HG02610 (cell line): ENCODE results near the gene DERL3.

Source experiments
- ATAC-seq: cut with Tn5 transposase; IDR thresholded peaks from one replicate; pipeline ENCODE4 v1.9.1; 2021; ENCODE audit warnings: mild to moderate bottlenecking, moderate library complexity; ENCODE audit not compliant: unreplicated experiment

Gene DERL3

GRCh38 chr22:23833017-23833751 lies 5.6 kb downstream of the DERL3 start:
- ATAC-seq = no peak

- ATAC-seq = no peak
Measured at GRCh38 chr22:23832226-23833016, 6.4 kb downstream of the DERL3 start.

- no peak for ATAC-seq
Measured at GRCh38 chr22:23831781-23832180, 7.0 kb downstream of the DERL3 start.

DNA sequence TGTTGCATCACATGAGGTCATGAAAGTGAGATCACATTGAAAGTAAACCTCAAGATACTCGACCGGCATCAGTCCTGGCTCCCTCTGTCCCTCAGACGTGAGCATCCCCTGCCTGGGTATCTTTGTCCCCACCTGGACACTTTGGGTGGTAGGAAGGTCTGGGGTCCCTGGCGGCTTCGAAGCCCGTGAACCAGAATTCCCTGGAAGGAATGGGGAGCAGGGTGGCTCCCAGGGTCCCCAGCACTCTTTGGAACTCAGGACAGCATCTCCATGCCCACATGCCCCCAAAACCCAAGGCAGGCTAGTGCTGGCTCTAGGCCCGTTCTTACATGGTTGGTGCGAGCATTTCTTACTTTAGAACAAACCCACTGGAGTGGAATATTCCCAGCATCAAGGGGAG lies 7.5 kb downstream of the DERL3 start:
- no peak for ATAC-seq

- no peak for ATAC-seq
Measured at GRCh38 chr22:23829845-23830372, 8.9 kb downstream of the DERL3 start.

DNA sequence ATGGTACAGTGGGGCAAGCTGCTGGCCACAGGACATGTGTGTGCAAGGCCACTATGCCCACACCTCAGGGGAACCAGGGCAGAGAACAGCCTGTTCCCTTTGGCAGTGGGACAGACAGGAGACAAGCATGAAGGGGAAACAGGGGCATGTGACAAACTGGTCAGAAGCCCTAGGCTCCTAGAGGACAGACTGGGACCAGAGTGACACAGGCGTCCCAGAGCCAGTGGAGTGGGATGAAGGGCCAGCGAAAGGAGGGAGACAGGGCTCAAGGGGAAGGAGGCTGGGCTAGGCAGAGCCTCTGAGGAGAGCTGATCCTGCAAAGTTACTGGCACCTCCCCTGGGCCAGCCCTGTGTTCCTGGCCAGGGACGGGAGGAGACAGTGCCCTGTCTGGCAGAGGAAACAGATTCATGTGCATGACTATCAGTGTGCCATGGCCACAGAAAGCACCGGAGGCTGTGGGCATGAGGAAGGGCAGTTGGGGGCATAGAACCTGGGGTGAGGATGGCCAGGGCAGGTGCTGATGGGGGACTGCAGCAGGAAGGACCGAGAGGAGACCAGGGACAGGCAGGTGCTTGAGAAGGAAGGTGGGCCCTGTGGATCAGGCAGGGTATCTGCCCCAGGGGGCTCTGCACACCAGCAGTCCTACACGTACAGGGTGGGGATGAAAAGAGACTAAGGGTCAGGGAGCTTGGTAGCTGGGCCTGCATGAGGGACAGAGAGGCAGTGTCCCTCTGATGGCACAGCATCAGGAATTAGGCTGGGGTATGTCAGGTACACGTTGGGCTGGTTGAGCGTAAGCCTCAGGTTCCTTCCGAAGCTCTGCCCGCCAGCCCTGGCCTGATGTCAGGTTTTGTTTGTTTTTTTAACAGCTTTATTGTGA lies 9.8 kb downstream of the DERL3 start:
- no peak for ATAC-seq

DNA sequence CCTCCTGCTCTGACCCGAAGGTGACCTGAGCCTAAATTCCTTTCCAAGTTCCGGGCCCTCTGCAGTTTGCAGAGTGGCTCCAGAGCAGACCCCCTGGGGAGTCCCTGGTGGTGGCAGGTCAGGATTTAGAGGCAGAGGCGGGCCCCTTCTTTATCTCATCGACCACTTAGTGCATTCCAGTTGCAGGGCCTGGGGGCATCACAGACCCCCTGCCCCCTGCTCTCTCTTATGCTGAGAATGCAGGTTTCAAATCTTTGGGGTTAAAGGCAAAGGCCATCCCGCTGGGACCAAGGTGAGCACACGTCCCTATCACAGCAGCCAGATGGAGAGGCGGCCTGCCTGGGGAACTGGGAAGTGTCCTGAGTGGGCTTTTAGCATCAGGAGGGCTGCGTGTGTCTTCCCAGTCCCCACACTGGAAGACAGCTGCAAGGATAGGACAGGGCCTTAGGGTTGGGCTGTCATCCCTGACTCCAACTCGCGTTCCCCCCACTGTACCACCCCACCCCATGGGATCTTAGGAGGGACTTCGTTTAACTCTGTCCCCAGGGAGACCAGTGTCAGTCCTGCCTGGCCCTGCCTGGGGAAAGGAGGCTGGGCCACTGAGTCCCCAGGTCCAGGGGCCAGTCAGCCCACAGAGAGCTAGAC lies 11.3 kb downstream of the DERL3 start:
- no peak for ATAC-seq

DNA sequence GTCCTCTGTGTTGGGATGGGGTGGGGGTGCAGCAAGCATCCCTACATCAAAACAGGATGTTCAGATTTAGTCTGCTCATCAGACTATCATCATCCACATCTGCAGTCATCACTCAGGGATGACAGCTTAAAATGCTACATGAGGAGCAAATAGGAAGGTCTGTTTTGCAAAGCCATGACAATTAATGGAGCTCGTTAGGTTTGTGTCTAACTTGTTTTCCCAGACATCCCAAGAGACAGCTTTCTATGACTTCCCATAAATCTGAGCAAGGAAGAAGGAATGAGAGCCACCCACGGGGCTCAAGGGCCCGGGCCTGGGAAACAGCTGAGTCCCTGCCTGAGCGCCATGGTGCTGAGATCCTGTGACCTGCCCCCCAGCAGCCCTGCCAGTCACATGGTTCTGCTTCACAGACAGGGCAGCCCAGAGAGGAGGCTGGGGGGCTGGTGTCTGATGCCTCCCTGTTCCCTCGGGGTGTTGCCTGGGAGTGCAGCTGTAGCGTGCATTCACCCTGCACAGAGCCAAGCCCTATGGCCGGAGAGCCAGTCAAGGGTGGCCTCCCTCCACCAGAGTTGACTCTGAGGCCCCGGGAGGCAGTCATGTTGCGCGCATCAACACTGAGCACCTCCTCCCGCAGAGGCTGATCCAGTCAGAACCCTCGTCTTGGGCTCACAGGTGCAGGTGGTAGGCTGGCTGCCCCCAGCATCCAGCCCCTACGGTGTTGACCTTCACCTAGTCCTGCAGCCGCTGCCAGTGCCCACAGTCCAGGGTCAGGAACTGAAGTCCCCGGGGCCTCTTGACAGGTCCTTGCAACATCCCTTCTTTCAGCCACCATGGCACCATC lies 12.1 kb downstream of the DERL3 start:
- ATAC-seq = no peak

- ATAC-seq = no peak
Measured at GRCh38 chr22:23825246-23825905, 13.4 kb downstream of the DERL3 start.

- no peak for ATAC-seq
Measured at GRCh38 chr22:23824476-23825245, 14.1 kb downstream of the DERL3 start.

- ATAC-seq = no peak
Measured at GRCh38 chr22:23823331-23823791, 15.4 kb downstream of the DERL3 start.

DNA sequence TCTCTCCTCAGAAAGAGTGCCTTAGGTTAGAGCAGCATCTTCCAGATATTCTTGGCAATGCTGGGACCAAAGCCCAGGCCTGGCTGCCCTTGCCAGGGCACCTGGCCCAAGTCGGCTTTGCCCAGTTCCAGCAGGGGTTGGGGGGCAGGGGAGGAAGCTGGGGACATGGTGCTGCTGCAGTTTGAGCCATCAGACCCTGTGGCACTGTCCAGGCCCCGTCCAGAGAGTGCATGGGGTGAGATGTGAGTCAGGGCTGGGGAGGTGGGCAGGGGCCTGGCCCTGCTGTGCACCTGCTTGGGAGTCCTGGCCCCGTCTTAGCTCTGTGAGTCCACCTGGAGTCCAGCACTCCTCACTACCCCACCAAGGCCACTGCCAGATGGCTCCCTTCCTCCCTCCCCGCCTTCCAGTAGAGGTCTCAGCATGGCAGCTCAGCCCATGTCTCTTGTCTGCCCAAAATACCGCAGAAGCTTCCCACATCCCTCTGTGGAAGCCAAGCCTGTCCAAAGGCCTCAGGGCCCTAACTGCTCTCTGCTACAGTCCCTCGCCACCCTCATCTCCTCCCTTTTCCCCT lies 16.6 kb downstream of the DERL3 start:
- no peak for ATAC-seq

DNA sequence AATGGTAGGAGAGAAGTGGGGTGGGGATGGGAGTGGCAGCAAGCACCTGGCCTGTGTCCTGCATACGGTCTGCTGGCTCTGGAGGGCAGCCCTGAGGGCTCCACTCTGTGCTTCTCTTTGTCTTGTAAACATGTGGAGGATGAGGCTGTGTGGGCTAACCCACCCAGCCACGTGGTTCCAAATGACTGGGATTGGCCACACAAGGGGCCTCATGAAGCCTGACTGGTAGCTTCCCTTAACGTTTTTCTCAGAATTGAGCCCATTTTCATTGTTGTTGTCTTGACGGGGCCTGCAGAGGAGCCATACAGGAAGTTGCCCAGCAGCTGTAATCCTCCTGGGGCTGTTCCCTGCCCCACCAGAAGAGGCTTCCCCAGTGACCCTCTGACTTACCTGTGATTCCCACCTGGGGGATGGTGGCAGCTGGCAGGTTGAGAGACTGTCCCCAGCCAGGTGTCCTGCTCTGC lies 18.0 kb downstream of the DERL3 start:
- ATAC-seq = no peak

- no peak for ATAC-seq
Measured at GRCh38 chr22:23818541-23818940, 20.3 kb downstream of the DERL3 start.

DNA sequence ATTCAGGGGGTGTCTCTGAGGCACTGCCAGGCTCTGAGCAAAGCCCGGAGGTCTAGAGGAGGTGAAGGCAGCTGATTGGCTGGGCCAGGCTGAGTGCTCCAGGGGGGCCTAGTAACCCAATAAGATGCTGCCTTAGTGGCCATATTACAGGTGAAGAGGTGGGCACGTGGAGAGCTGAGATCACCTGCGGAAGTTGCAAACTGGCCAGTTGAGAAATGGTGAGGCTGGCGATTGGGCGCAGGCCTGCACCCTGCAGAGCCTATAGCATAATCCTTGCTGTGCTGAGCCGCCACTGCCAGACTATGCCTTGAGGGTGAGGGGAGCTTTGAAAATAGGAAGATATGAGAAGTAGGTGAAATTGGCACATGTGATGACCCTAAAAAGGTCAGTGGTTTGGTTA lies 21.7 kb downstream of the DERL3 start:
- ATAC-seq = no peak

- ATAC-seq = no peak
Measured at GRCh38 chr22:23816156-23816976, 22.4 kb downstream of the DERL3 start.

DNA sequence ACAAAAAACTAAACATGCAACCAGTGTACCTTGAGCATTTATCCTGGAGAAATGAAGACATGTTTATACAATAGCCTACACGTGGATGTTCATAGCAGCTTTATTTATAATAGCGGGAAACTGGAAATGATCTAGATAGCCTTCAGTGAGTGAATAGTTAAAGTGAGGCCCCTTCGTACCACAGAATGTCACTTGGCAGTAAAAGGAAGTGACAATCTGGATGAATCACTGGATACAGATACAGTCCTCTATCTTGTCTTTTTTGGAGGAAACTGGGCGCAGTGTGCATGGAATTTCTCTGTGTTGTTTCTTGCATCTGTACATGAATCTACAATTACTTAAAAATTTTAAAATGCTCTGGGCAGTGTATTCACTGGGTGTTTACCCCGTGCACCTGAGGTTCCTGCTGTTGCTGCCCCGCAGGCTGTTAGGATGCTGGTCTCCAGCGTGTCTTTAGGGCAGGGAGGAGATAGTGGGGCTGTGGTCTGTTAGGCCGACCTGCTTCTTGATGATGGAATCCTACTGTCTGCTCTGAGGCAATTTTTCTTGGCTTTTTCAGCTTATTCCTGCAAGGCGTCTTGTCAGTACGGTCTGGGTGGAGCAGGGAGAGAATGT lies 23.2 kb downstream of the DERL3 start:
- no peak for ATAC-seq
